Measurements from ENCODE around the gene RFPL4AL1.

DNA sequence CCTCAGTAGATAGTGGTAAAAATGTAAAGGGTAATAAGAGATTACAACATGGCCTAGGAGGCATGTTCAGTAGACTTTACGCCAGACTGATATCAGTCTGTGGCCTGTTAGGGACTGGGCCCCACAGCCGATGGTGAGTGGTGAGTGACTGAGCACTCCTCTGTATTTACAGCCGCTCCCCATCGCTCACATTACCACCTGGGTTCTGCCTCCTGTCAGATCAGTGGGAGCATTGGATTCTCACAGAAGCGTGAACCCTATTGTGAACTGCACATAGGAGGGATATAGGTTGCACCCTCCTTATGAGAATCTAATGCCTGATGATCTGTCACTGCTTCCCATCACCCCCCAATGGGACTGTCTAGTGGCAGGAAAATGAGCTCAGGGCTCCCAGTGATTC lies 45.0 kb downstream of the RFPL4AL1 start:
- TF ChIP-seq POLR2A (IDR thresholded peaks at IDR 0.05; ENCODE audit: extremely low read depth, insufficient read length), result no peak
- TF ChIP-seq, protein P1, sequence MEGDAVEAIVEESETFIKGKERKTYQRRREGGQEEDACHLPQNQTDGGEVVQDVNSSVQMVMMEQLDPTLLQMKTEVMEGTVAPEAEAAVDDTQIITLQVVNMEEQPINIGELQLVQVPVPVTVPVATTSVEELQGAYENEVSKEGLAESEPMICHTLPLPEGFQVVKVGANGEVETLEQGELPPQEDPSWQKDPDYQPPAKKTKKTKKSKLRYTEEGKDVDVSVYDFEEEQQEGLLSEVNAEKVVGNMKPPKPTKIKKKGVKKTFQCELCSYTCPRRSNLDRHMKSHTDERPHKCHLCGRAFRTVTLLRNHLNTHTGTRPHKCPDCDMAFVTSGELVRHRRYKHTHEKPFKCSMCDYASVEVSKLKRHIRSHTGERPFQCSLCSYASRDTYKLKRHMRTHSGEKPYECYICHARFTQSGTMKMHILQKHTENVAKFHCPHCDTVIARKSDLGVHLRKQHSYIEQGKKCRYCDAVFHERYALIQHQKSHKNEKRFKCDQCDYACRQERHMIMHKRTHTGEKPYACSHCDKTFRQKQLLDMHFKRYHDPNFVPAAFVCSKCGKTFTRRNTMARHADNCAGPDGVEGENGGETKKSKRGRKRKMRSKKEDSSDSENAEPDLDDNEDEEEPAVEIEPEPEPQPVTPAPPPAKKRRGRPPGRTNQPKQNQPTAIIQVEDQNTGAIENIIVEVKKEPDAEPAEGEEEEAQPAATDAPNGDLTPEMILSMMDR (IDR thresholded peaks at IDR 0.05; ENCODE audit: low read depth, low read length), result no peak
